Activated T-helper 2 cell treated with anti-CD3 and anti-CD28 coated beads, Interferon-gamma antibody, Interleukin-2, Interleukin-4, amounts not matched to agents 10 μg/mL and 5 μg/mL and 100 μg/mL, durations not matched to agents 14 hours and 24 hours and 36 hours (primary cell): ENCODE results near the gene MTTP. TPM values are rescaled to one million over a fixed set of nuclear protein-coding genes. Genes with fewer than 3 reads are reported as not detected.

Source experiments
- DNase-seq: peaks from one replicate; pipeline ENCODE4 v3.0.0; 2021; ENCODE audit warnings: low spot score
- H3K27ac Mint-ChIP-seq: one replicate; pipeline ENCODE4 v1.8.0; 2021; ENCODE audit warnings: mixed read lengths
- H3K27me3 Mint-ChIP-seq: one replicate; pipeline ENCODE4 v1.8.0; 2021; ENCODE audit warnings: low read depth, mixed read lengths
- H3K36me3 Mint-ChIP-seq: one replicate; pipeline ENCODE4 v1.8.0; 2021; ENCODE audit warnings: low read depth, mixed read lengths
- H3K4me1 Mint-ChIP-seq: one replicate; pipeline ENCODE4 v1.8.0; 2021; ENCODE audit warnings: low read depth, mixed read lengths
- H3K4me3 Mint-ChIP-seq: one replicate; pipeline ENCODE4 v1.8.0; 2021; ENCODE audit warnings: low read depth, mild to moderate bottlenecking, moderate library complexity, mixed read lengths
- H3K9me3 Mint-ChIP-seq: one replicate; pipeline ENCODE4 v1.8.0; 2021; ENCODE audit warnings: mixed read lengths
- intact Hi-C: fragments of 100-400 bp; cut with micrococcal nuclease; formaldehyde crosslinking; loops from one replicate; pipeline ENCODE4 v1.15.1; 2023
- total RNA-seq: library from RNA; stranded (reverse); gene quantifications from 2 replicates; pipeline ENCODE4 v1.2.3, GENCODE V29; 2022

The MTTP gene
- total RNA-seq, 1 donor from 2014 or later: not detected

DNA sequence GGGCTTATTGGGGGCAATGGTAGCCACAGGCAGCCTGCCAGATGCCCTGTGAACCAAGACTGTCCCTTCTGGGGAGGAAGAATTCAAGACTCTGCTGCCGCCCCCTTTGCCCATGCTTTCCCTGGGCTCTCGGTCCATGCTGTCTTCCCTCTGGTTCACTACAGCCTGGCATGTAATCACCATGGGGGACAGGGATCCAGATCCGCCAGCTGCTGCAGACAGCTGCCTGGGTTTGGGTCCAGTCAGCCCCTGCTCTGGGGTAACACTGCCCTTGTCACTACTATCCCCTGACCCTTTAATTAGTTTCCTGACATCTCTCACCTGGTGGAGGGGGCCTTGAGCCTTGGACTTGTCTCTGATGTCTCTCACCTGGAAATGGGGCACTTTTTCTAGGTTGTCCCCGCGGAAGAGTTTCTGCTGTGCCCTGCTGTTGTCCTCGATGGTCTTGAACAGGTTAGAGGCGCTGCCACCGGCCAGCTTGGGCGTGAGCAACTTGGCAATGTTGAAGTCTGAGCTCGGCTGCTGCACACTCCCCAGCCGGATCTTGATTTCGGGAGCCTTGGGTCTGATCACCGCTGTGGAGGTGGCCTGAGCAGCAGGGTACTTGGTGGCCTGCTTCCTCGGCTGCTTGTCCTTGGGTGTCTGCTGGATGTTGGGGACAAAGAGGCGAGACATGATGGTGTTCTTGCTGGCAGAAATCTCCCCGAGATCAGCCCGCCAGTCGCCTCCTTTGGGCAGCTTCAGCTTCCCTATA lies 76.6 kb downstream of the MTTP start:
- H3K4me1 Mint-ChIP-seq: no peaks in the 10 kb centered on the region
- intact Hi-C loops: no loop called here
- no peak overlapping the region for H3K4me3 Mint-ChIP-seq
- H3K9me3 Mint-ChIP-seq: no peaks in the 10 kb centered on the region
- no peaks in the 10 kb centered on the region for H3K36me3 Mint-ChIP-seq
- no peak overlapping the region for H3K27ac Mint-ChIP-seq
- H3K27me3 Mint-ChIP-seq: peaks cover 3% of the 10 kb centered on the region
- DNase-seq: no peak

- no peaks in the 10 kb centered on the region for H3K36me3 Mint-ChIP-seq
- H3K4me1 Mint-ChIP-seq: no peaks in the 10 kb centered on the region
- no peak overlapping the region for H3K27ac Mint-ChIP-seq
- intact Hi-C loops: no loop called here
- H3K27me3 Mint-ChIP-seq: peaks cover 3% of the 10 kb centered on the region
- DNase-seq: no peak
- no peak overlapping the region for H3K4me3 Mint-ChIP-seq
- no peaks in the 10 kb centered on the region for H3K9me3 Mint-ChIP-seq
These were observed 77.3 kb downstream of the MTTP start for GRCh38 chr4:99651811-99652485.

- Mint-ChIP-seq H3K4me3 (no peak overlapping the region), H3K36me3 (no peaks in the 10 kb centered on the region), H3K4me1 (no peaks in the 10 kb centered on the region), H3K9me3 (no peaks in the 10 kb centered on the region), H3K27ac (no peak overlapping the region), H3K27me3 (peaks cover 3% of the 10 kb centered on the region)
- intact Hi-C loops: no loop called here
- no peak for DNase-seq
These were observed 78.2 kb downstream of the MTTP start for GRCh38 chr4:99652596-99653436.

- H3K27ac Mint-ChIP-seq: no peak overlapping the region
- no peaks in the 10 kb centered on the region for H3K27me3 Mint-ChIP-seq
- H3K36me3 Mint-ChIP-seq: no peaks in the 10 kb centered on the region
- no peaks in the 10 kb centered on the region for H3K9me3 Mint-ChIP-seq
- DNase-seq: no peak
- intact Hi-C loops: no loop called here
- H3K4me3 Mint-ChIP-seq: no peak overlapping the region
- no peaks in the 10 kb centered on the region for H3K4me1 Mint-ChIP-seq
These were observed 79.3 kb downstream of the MTTP start for GRCh38 chr4:99653916-99654315.

GRCh38 chr4:99654361-99654761 lies 79.7 kb downstream of the MTTP start:
- no peak for DNase-seq
- no peaks in the 10 kb centered on the region for H3K27me3 Mint-ChIP-seq
- no peak overlapping the region for H3K4me3 Mint-ChIP-seq
- no peaks in the 10 kb centered on the region for H3K9me3 Mint-ChIP-seq
- intact Hi-C loops: no loop called here
- H3K27ac Mint-ChIP-seq: no peak overlapping the region
- no peaks in the 10 kb centered on the region for H3K36me3 Mint-ChIP-seq
- no peaks in the 10 kb centered on the region for H3K4me1 Mint-ChIP-seq

GRCh38 chr4:99655308-99656081 lies 80.9 kb downstream of the MTTP start:
- Mint-ChIP-seq H3K4me3 (no peak overlapping the region), H3K27me3 (no peaks in the 10 kb centered on the region)

GRCh38 chr4:99657798-99658197 lies 83.2 kb downstream of the MTTP start, which contains the start of gene C4orf54:
TSS of gene C4orf54 (minus strand) at chr4:99657828. CDS start at chr4:99654648, 3,180 bp downstream.
- Mint-ChIP-seq H3K27me3 (no peaks in the 10 kb centered on the region), H3K4me1 (no peaks in the 10 kb centered on the region), H3K27ac (no peak within 1 kb of the TSS), H3K9me3 (no peaks in the 10 kb centered on the region), H3K4me3 (no peak within 1 kb of the TSS), H3K36me3 (no peaks in the 10 kb centered on the region)
- DNase-seq: no peak
- intact Hi-C loops: no loop called here

More at GRCh38 chr4:99655308-99656081, 80.9 kb downstream of the MTTP start:
- H3K36me3 Mint-ChIP-seq: no peaks in the 10 kb centered on the region
- H3K4me1 Mint-ChIP-seq: no peaks in the 10 kb centered on the region
- no peak overlapping the region for H3K27ac Mint-ChIP-seq
- intact Hi-C loops: no loop called here
- DNase-seq: no peak
- no peaks in the 10 kb centered on the region for H3K9me3 Mint-ChIP-seq

DNA sequence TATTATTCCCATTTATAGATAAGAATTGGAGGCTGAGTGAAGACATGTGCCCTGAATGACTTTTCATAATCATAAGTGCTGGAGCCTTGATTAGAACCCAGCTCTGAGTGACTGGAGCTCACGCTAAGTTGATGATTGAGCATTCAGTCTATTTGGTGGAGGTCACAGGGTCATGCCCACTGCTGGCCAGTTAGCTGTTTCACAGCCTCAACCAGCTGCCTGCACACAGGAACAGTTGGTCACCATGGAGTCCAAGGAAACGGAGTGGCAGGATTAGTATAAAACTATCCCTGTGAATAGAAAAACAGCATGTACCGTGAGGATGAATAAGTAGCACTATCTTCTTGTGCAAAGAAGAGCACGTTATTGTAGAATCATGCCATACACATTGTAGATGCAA lies 84.0 kb downstream of the MTTP start:
- H3K4me3 Mint-ChIP-seq: no peak overlapping the region
- intact Hi-C loops: no loop called here
- no peaks in the 10 kb centered on the region for H3K9me3 Mint-ChIP-seq
- H3K36me3 Mint-ChIP-seq: no peaks in the 10 kb centered on the region
- H3K27ac Mint-ChIP-seq: no peak overlapping the region
- H3K4me1 Mint-ChIP-seq: no peaks in the 10 kb centered on the region
- no peak for DNase-seq
- peaks cover 3% of the 10 kb centered on the region for H3K27me3 Mint-ChIP-seq

DNA sequence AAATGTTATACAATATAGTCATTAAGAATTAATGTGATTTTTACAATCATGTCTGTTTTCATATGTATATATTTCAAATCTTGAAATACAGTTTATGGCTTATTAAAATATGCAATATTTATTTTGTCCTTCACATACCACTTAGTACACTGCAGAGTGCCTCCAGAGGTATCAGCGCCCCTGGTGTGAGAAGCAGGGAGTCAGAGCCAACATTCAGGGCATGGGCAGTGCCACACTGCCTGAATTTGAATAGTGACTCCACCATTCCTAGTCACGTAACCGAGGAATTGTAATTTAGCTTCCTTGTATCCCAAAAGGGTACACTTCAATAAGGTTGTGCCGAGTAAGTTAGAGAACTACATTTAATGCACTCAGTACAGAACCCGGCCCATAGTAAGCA lies 87.3 kb downstream of the MTTP start:
- H3K27me3 Mint-ChIP-seq: peaks cover 3% of the 10 kb centered on the region
- H3K36me3 Mint-ChIP-seq: no peaks in the 10 kb centered on the region
- DNase-seq: no peak
- intact Hi-C loops: no loop called here
- H3K4me1 Mint-ChIP-seq: no peaks in the 10 kb centered on the region
- no peak overlapping the region for H3K27ac Mint-ChIP-seq
- H3K4me3 Mint-ChIP-seq: no peak overlapping the region
- no peaks in the 10 kb centered on the region for H3K9me3 Mint-ChIP-seq

- intact Hi-C loops: no loop called here
- no peaks in the 10 kb centered on the region for H3K9me3 Mint-ChIP-seq
- no peaks in the 10 kb centered on the region for H3K36me3 Mint-ChIP-seq
- no peaks in the 10 kb centered on the region for H3K4me1 Mint-ChIP-seq
- no peak overlapping the region for H3K27ac Mint-ChIP-seq
- DNase-seq: no peak
- peaks cover 3% of the 10 kb centered on the region for H3K27me3 Mint-ChIP-seq
- H3K4me3 Mint-ChIP-seq: no peak overlapping the region
These were observed 90.1 kb downstream of the MTTP start for GRCh38 chr4:99664716-99665115.

DNA sequence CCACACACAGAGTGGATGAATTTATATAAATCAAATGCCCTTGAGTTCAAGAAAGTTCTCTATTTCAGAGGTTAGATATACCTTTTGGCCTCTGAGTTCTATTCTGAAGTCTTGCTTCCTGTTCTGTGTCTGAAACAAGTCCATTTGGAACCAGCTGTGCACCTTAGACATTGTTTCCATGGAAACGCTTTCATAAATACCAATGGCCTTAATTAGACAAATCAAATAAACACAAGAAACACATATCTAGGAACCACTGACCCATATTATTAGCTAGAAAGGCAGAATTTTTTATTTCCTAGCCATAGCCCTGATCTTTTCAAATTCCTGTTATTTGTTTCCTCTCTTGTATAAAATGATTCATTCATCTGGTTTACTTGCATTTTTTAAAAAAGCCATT lies 91.4 kb downstream of the MTTP start:
- Mint-ChIP-seq H3K27me3 (peaks cover 3% of the 10 kb centered on the region), H3K27ac (no peak overlapping the region), H3K9me3 (no peaks in the 10 kb centered on the region), H3K4me1 (no peaks in the 10 kb centered on the region), H3K36me3 (no peaks in the 10 kb centered on the region), H3K4me3 (no peak overlapping the region)
- intact Hi-C loops: no loop called here
- DNase-seq: no peak

- intact Hi-C loops: no loop called here
- H3K27me3 Mint-ChIP-seq: peaks cover 1% of the 10 kb centered on the region
These were observed 93.8 kb downstream of the MTTP start for GRCh38 chr4:99668472-99668871.

More at GRCh38 chr4:99668472-99668871, 93.8 kb downstream of the MTTP start:
- H3K27ac Mint-ChIP-seq: no peak overlapping the region
- no peak overlapping the region for H3K4me3 Mint-ChIP-seq
- no peaks in the 10 kb centered on the region for H3K36me3 Mint-ChIP-seq
- DNase-seq: no peak
- H3K4me1 Mint-ChIP-seq: no peaks in the 10 kb centered on the region
- H3K9me3 Mint-ChIP-seq: peaks cover 15% of the 10 kb centered on the region
